HG03097 (cell line): Measurements from ENCODE around the gene MAPK1.
"Not testable (repeated sequence)": the region's sequence is repeated elsewhere in the genome, so short reads cannot be mapped to it uniquely, and the experiment has no call there.

ENCODE experiments used
- ATAC-seq: cut with Tn5 transposase; IDR thresholded peaks from one replicate; pipeline ENCODE4 v1.9.1; 2021; ENCODE audit not compliant: unreplicated experiment, low FRiP score

The MAPK1 gene

DNA sequence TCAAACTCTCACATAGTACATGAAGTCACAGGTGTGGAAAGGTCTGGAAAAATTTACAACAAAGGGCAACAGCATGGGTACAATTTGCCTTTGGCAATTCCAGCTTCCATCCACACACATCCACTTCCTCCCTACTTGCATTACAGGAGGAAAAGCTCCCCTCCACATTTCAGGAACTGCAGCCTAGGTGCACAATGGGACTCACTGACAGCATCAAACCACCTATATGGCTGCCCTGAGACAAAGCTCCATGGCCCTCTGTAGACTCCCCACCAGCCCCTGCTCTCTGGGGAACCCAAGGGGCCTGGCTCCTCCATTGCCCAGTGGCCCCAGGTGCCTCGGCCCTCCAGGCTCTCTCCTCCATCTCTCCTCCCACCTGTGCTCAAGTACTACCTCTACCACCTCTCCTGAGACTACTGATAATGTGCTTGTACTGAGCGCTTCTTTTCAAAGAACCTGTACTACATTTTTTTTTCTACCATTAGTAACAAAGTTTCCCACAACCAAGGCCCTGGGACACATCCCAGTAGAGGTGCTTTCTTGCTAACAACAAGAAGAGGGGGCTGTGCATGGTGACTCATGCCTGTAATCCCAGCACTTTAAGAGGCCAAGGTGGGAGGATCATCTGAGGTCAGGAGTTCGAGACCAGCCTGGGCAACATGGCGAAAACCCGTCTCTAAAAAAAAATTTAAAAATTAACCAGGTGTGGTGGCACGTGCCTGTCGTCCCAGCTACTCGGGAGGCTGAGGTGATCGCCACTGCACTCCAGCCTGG lies 136.7 kb downstream of the MAPK1 start:
- no peak for ATAC-seq

DNA sequence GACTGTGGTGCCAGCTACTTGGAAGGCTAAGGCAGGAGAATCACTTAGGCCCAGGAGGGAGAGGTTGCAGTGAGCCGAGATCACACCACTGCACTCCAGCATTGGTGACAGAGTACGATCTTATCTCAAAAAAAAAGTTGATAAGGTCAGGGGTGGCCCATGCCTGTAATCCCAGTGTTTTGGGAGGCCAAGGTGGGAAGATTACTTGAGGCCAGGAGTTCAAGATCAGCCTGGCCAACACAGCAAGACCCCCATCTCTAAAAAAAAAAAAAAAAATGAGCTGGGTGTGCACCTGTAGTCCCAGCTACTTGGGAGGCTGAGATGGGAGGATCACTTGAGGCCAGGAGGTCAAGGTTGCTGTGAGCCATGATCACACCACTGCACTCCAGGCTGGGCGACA lies 138.3 kb downstream of the MAPK1 start:
- ATAC-seq: not testable (repeated sequence)

DNA sequence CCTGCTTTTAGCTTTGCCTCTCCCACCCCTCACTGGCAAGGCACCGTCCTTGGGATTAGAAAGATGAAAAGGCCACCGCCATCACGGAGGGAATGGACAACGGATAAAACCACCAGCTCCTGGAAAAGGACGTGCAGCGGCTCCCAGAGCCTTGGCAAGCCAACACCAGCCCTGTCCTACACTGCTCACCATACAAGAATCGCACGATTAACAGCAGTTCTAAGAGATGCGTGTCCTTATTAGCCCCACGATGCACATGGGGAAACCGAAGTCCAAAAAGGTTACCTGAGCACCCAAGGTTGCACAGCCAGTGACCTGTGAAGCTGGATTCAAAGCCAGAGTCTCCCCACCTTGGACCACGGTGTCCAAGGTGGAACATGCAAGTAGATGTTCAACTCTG lies 139.2 kb downstream of the MAPK1 start:
- no peak for ATAC-seq

DNA sequence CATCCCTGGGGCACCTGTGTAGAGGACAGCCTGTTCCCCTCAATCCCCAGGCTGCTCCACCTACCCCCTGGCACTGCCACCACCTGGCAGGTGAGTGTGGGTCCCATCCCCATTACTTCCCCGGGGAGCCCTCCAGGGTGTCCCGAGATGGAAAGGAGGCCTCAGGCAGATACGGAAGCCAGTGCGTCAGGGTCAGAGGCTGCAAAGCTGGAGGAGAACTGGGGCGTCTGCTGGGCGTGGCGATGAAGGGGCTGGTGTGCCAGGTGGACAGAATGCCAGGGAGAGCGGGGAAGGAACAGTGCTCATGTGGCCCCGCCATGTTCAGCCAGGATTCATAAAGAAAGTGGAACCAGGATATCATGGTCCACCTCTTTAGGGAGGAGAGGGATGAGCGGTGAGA lies 139.7 kb downstream of the MAPK1 start:
- no peak for ATAC-seq

DNA sequence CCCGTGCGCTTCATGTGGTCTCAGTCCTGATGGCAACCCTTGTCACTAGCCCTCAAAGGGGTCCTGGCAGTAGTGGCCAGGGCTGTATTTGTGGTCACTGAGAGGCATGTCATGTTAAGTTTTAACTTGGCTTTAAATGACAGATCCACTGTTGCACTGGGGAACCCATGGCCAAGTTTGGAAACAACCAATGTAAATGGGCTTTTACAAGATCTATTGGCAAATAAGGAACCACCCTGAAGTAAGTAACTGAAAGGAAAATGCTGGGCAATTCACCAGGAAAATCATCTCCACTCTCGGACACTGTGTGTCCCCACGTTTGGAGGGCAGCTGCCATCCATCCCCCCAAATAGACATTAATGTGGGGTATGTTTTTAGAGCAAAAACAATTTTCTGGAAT lies 140.3 kb downstream of the MAPK1 start:
- no peak for ATAC-seq

DNA sequence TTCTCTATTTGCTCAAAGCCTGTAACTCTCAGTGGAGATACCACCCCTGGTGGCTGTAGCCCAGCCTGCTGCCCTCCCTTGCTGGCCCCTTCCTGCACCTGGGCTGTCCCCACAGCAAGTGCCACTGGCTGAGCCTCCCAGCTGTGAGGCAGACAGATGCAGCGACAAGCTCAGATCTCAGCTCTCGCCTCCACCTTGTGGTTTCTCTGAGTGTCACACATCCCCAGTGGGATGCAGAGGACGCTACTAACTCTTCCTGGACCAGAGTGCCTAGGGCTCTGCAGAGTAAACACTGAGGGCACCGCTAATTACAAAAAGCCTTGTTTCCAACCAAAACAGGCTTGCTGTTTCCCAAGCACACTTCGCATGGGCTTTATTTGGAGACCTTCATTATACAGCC lies 140.8 kb downstream of the MAPK1 start:
- no peak for ATAC-seq

DNA sequence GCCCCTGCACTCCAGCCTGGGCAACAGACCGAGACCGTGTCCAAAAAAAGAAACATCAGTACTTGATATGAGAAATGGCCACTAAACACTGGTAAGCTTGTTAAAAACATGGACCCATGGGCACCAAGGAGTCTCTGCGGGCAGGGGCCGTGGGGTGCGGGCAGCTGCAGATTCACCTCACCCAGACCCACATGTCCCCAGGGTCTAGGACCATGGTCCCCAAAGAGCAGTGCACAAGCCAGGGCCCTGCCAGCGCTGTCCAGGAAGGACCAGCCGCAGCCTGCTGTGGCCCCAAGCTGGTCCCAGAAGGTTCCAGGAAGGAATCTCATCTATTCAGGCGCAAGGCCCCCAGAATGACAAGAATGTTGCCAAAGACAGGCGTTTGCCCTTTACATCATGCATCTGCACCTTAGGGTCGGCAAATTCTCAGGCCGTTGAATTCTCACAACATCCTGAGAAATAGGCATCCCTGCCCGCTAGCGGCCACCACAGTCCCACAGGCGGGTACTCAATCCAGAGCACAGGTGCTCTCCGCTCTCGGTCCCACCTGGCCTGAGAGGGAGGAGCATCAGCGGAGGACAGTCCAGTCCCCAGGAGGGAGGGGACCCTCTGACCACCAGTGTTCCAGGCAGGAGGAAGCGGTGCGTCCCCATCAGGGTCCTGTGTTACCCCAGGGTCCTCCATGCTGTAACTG lies 141.3 kb downstream of the MAPK1 start:
- ATAC-seq: no peak

DNA sequence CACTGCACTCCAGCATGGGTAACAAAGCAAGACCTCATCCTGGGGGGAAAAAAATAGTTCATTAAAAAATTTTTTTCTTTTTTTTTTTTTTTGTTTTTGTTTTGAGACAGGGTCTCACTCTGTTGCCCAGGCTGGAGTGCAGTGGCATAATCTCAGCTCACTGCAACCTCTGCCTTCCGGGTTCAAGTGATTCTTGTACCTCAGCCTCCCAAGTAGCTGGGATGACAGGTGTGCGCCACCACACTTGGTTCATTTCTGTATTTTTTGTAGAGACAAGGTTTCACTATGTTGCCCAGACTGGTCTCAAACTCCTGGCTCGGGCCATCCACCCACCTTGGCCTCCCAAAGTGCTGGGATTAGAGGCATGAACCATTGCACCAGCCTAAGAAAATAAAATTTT lies 142.9 kb downstream of the MAPK1 start:
- ATAC-seq: not testable (repeated sequence)

DNA sequence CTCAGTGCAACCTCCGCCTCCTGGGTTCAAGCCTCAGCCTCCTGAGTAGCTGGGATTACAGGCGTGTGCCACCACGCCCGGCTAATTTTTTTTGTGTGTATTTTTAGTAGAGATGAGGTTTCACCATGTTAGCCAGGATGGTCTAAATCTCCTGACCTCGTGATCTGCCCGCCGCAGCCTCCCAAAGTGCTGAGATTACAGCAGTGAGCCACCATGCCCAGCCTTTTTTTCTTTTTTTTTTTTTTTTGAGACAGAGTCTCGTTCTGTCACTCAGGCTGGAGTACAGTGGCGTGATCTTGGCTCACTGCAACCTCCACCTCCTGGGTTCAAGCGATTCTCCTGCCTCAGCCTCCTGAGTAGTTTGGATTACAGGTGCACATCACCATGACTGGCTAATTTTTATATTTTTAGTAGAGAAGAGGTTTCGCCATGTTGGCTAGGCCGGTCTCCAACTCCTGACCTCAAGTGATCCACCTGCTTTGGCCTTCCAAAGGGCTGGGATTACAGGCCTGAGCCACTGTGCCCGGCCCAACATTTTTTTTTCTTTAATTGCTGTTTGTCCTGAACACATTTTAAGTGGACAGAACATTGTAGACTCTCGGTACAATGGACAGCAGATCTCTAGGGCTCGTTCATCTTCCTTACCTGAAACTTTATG lies 146.1 kb downstream of the MAPK1 start:
- not testable (repeated sequence) for ATAC-seq

DNA sequence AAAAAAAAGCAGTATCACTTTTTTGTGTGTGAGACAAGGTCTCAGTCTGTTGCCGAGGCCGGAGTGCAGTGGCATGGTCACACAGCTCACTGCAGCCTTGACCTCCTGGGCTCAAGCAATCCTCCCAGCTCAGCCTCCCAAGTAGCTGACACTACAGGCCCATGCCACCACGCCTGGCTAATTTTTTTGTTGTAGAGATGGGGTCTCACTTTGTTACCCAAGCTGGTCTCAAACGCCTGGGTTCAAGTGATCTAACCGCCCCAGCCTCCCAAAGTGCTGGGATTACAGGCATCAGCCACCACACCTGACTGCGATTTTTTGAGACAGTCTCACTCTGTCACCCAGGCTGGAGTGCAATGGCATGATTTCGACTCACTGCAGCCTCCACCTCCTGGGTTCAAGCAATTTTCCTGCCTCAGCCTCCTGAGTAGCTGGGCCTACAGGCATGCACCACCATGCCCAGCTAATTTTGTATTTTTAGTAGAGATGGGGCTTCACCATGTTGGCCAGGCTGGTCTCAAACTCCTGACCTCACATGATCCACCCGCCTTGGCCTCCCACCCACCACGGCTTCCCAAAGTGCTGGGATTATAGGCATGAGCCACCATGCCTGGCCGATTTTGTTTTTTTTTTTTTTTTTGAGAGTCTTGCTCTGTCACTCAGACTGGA lies 147.1 kb downstream of the MAPK1 start:
- ATAC-seq: not testable (repeated sequence)

DNA sequence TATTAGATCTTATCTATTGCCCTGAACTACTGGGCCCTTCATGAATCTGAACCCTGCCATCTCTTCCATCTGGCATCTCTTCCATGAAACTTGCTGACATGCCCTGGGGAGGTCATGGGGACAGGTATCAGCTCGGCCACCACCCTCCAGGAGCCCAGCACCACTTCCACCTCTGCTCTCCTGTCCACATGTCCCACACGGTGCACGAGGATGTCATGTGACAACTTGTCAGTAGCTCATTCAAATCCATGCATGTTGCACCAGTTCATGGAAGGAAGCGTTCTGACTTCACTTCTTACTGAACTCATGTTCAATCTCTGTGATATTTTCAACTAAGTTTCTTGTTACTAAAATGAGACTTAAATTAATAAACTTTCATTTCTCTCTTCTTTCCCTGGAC lies 148.4 kb downstream of the MAPK1 start:
- ATAC-seq: no peak

DNA sequence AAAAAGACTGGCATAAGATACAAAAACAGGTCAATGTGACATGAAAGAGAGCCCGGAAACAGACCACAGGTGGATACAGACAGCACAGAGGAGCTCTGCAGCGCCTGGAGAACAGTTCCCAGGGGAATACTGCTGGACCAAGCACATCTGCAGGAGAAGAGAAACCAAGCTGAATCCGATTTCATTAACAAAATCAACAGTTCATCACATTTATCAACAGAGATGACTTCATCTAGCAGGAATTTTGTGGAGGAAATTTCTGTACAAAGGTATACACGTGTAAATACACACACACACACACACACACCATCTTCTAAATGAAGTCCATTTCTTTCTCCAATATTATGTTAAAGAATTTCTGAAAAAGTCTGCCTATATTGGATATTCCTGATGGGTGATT lies 148.9 kb downstream of the MAPK1 start:
- ATAC-seq: no peak

DNA sequence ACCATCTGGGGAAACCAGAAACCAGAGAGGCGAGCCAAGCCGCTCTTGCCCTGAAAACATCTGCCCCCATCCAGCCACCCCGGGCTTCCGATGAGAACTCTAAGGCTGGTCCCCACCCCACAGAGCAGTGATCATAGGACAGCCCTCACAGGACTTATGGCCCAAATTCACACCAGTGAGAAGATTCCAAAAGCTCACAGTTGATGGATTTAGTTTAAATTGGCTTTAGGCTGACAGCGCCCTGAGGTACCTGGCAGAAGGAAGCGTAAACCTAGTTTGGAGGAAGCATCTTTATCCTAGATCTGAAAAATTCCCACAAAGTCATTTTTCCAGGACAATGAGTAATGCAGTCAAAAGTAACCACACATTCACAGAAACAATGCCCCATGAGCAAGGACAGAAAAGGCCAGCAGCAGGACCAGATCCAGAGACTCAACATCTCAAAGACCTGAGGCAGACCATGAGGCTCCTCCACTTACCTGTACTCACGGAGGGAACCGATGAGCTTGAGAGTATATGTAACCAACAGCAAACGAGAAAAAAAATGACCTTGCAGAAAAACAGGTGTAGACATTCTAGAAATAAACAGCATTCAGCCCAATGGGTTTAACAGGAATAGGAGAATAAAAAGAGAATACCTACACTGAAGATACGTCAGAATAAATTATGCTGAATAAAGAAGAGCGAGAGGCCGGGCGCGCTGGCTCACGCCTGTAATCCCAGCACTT lies 150.9 kb downstream of the MAPK1 start:
- ATAC-seq: not testable (repeated sequence)

DNA sequence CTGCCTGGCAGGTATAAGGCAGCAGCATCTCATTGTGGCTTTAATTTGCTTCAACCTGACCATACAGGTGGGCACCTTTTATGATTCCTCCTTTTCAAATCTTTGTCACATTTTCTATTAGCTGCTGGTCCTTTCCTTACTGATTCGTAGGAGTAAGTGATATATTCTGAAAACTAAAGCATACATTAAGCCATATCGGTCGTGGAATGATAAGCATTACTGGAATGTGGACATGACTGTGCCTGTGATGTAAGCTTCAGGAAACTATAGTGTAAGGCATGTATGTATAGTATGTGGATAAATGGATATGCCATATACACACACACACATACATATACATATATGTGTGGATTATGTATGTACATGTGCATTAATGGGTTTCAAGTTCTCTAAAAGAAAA lies 152.7 kb downstream of the MAPK1 start:
- ATAC-seq: no peak

DNA sequence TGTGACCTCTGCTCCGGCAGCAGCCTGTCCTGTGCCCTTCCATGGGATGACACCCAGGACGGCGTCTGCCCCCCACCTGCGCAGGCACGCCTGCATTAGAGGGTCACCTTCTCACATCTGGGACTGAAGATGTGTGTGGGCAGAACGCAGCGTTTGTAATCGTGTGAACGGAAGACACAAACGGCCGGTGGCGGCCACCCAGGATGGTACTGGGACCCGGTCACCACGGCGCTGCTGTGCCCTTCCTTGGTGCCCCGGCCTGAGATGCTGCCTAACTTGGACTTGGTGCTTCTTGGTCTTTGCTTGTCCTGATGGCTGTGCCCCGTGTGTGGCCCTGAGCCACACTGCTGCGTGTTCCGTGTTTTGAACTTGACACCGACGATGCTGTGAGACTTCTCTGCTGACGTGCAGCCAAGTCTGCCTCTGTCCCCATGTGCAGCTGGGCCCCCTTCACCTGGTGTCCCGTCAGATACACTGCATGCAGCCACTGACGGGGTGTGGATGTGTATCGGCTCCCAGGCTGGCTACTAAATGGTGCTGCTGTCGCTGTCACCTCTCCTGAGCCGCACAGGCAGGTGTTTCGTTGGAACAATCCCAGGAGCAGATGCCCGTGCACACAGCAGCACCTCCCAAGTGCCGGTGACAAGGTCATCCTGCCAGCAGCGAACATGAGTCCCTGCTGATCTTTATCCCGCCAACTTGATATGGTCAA lies 153.2 kb downstream of the MAPK1 start:
- no peak for ATAC-seq

DNA sequence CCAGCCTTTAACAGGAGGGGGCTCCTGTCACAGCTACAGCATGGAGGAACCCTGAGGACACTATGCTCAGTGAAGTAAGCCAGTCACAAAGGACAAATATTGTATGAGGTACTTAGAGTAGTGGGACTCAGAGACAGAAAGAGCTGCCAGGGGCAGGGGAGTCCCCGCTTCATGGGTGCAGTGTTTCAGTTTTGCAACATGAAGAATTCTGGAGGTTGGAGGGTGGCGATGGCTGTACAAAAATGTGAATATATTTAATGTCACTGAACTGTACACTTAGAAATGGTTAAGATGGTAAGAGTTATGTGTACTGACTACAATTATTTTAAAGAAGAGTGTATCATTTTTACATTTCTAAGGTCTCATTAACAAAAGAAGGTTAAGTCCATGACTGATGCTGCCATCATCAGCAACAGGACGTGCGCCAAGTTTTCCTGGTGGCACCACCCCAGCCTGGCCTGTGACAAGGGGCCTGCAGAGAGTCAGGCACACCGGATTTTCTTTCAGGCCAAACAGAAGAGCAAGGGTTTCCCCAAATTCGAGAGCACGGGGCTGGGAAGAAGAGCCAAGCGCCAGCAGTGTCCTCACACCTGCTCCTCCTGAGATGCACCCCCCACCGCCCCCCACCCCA lies 153.9 kb downstream of the MAPK1 start:
- ATAC-seq: no peak

DNA sequence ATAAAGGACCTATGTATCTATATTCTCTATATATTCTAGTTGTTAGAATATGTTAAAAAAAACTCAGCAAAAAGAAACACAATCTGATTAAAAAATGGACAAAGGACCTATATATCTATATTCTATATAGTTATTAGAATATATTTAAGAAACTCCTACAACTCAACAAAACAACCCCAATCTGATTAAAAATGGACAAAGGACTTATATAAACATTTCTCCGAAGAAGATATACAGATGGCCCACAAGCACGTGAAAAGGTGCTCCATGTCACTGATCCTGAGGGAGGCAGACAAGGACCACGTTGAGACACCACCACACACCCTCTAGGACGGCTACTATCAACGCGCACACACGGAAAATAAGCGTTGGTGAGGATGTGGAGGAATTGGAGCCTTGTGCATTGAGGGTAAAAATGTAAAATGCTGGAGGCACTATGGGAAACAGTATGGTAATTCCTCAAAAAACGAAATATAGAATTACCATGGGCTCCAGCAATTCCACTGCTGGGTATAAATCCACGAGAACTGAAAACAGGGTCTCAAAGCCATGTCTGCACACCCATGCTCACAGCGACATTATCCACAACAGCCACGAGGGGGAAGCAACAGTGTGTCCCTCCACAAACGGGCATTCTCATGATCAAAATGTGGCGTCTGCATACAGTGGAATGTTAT lies 154.6 kb downstream of the MAPK1 start:
- no peak for ATAC-seq

DNA sequence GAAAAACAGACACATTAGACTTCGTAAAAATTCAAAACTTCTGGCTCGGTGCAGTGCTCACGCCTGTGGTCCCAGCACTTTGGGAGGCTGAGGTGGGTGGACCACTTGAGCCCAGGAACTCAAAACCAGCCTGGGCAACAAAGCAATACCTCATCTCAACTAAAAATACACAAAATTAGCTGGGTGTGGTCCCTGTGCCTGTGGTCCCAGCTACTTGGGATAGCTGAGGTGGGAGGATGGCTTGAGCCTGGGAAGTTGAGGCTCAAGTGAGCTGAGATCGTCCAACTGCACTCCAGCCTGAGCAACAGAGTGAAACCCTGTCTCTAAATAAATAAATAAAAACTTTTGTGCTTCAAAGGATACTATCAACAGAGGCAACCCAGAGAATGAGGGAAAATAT lies 155.6 kb downstream of the MAPK1 start:
- ATAC-seq: no peak

DNA sequence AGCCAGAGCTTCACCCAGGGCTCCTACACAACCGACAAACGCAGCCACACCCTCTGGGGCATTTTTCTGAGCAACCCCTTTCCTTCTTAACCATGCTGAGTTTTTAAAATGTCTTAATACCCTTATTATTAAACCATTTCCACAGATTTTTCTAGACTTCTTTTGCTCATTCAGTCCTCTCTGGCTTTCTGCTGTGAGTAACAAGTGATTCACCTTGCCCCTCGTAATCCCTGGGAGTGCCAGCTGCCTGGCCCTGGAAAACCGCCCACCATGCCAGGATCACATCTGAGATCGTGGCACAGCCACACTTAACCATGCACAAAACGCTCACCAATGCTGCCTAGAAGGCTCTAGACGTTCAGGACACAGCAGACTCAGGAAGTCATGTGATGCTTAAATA lies 157.3 kb downstream of the MAPK1 start:
- no peak for ATAC-seq
